GM10266 (cell line): Measurements from ENCODE around the gene CCNL1.

Experiments used
- DNase-seq: peaks from one replicate; pipeline ENCODE4 v3.0.0; 2012; ENCODE audit errors: extremely low spot score
- CTCF ChIP-seq: IDR thresholded peaks from 2 replicates; pipeline ENCODE4 v1.5.1; 2012; ENCODE audit warnings: mild to moderate bottlenecking, low read depth; ENCODE audit not compliant: control insufficient read depth, insufficient read depth; ENCODE audit errors: missing control alignments

The CCNL1 gene

GRCh38 chr3:157157836-157158235 lies 2.1 kb downstream of the CCNL1 start:
- no peak for TF ChIP-seq CTCF
- no peak for DNase-seq

GRCh38 chr3:157156837-157157635 lies 2.9 kb downstream of the CCNL1 start:
- no peak for TF ChIP-seq CTCF
- no peak for DNase-seq

GRCh38 chr3:157155591-157155990 lies 4.4 kb downstream of the CCNL1 start:
- no peak for TF ChIP-seq CTCF
- no peak for DNase-seq

- TF ChIP-seq CTCF, result no peak
- DNase-seq, result no peak
Observed at GRCh38 chr3:157154563-157155330, 5.2 kb downstream of the CCNL1 start.

- TF ChIP-seq CTCF, result no peak
Observed at GRCh38 chr3:157152930-157153329, 7.0 kb downstream of the CCNL1 start.

GRCh38 chr3:157152438-157152837 lies 7.5 kb downstream of the CCNL1 start:
- no peak for TF ChIP-seq CTCF
- no peak for DNase-seq

More at GRCh38 chr3:157152930-157153329, 7.0 kb downstream of the CCNL1 start:
- no peak for DNase-seq

GRCh38 chr3:157151627-157152026 lies 8.3 kb downstream of the CCNL1 start:
- DNase-seq, result no peak
- TF ChIP-seq CTCF, result no peak
